Omental fat pad (tissue), 4 donors: ENCODE data around the gene RFC4. TPM values are rescaled to one million over a fixed set of nuclear protein-coding genes. Genes with fewer than 3 reads are reported as not detected.

Source experiments
- ATAC-seq: fragments of 150-250 bp; one replicate; pipeline ENCODE4 v1.9.1; 2016; ENCODE audit warnings: mild to moderate bottlenecking, moderate library complexity; ENCODE audit not compliant: low FRiP score
- DNase-seq: peaks from one replicate; pipeline ENCODE4 v3.0.0-alpha.2; 2019; ENCODE audit warnings: low spot score
- CTCF ChIP-seq, 3 donors: fragments of 450-650 bp; IDR thresholded peaks; one replicate each; pipeline ENCODE4 v1.5.1; 2016 to 2017; ENCODE audit warnings: antibody characterized with exemption in 3 of 3, mild to moderate bottlenecking in 3 of 3, moderate library complexity in 2 of 3
- total RNA-seq, 4 donors: library from RNA; depleted of rRNA; stranded (reverse); fragments of >200 nt; gene quantifications; one replicate each; pipeline ENCODE4 v1.1.0, GENCODE V29; 2016

Gene RFC4
- total RNA-seq, 4 donors from 2014 or later = 6.1 to 10.7 (median 9.4) TPM

DNA sequence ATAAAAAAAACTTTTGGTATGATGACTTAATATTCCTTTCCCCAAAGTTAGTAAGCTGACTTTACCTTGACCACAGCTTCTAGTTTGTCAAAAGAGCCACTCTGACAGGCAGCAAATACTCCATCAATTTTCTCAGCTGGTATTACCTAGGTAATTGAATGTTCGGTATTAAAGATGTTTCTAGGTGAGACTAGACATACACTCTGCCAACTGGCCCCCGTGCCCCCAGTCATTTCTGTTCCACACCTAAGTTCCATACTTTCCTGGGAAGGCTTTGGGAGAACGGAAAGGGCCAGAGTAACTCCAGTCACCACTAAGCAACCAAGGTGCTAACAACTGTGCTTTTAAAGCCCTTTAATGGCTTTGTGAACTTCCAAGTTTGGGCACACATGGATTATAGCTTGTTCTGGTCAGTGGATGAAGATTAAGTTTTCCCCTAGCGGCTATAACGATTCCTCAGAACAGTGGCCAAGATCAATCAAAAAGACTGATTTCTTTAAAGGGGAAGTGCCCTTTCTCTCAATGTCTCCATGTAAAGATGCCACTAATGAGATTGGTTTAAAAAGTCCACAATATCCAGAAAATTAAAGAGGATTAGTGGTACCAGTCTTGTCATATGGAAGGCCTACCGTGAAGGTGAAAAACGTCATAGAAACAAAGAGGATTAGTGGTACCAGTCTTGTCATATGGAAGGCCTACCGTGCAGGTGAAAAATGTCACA is 15.9 kb downstream of the RFC4 start:
- no peak for TF ChIP-seq CTCF (IDR thresholded peaks at IDR 0.05)
- no peak for ATAC-seq
- no peak for DNase-seq

GRCh38 chr3:186789554-186790260 is 16.6 kb downstream of the RFC4 start:
- ATAC-seq = no peak
- TF ChIP-seq CTCF (IDR thresholded peaks at IDR 0.05) = no peak

GRCh38 chr3:186788482-186789370 is 17.6 kb downstream of the RFC4 start:
- ATAC-seq = no peak
- no peak for DNase-seq
- TF ChIP-seq CTCF (IDR thresholded peaks at IDR 0.05) = no peak

More at GRCh38 chr3:186789554-186790260, 16.6 kb downstream of the RFC4 start:
- no peak for DNase-seq

DNA sequence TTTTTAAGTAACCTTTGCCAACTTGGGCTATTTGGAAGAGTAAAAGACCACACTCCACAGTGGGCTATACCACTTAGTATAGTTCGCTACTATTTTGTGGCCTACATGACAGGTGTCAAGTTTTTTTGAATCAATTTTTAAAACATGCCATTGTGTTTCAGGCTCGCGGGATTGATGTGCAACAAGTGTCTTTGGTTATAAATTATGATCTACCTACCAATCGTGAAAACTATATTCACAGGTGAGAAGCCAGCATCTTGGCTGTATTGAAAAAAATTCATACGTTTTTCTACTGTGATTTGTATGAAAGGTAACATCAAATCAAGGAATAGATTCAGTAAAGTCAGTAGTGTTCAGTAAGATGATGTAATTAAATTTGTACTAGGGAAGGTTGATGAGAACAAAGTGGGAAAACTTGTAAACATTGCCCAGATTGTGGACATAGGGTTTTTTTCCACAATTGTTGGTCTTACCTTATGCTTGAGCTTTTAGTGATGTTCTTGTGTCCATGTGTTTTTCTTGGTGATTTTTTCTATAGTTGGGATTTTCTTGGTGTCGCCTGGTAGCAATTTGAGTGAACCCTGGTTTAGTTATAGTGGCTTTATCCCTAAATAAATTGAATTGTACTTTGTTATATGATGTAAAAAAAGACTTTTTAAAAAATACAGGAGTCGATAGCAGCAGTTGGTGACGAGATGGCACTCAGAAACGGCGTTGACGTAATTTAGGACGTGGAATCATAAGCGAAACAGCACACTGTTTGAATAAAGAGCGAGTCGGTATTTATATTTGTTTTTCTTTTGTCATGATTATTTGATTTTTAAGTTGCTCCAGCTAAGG is 18.4 kb downstream of the RFC4 start:
- no peak for DNase-seq
- no peak for TF ChIP-seq CTCF (IDR thresholded peaks at IDR 0.05)
- ATAC-seq = no peak

DNA sequence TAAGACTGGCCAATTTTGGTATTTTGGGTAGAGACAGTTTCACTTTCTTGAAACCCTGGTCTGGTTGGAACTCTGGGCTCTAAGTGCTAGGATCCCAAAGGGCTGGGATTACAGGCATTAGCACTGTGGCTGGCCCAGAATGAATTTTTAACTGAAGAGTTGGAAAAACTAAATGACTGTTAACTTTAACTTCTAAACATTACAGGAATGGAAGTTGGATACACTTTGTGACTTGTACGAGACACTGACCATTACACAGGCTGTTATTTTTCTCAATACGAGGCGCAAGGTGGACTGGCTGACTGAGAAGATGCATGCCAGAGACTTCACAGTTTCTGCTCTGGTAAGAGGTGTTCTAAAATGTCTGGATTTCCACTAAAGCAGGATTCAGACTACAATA is 19.4 kb downstream of the RFC4 start:
- ATAC-seq = no peak
- DNase-seq = no peak
- TF ChIP-seq CTCF (IDR thresholded peaks at IDR 0.05) = no peak

GRCh38 chr3:186785495-186786018 is 20.7 kb downstream of the RFC4 start:
- DNase-seq = no peak
- TF ChIP-seq CTCF (IDR thresholded peaks at IDR 0.05) = no peak
- ATAC-seq = no peak
